ENCODE results near the gene PSMB9.

Gene PSMB9

DNA sequence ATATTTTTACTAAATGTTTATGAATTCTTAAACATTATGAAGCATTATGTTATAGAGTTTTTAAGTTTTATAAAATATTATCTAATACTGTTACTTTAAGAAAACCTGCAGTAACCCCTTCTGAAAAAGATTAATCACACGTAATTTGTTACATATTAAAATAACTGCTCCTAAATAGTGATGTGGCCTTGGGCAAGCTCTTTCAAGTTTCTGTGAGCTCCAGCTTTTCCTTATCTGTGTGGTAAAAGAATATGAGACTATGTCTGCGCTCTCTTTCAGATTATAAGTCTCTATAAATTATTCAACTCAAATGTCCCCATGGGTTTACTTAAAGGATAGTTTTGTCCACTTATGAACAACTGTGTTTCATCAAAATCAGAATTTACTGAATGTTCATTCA is 54.9 kb downstream of the PSMB9 start:
- no peak for DNase-seq (ENCODE audit: low spot score)

All from germinal center (tissue), 1 donor.